H1 (cell line): ENCODE results near the gene CCDC107. TPM values are rescaled to one million over a fixed set of nuclear protein-coding genes. Genes with fewer than 3 reads are reported as not detected.

Experiments used
- CBX5 ChIP-seq: fragments of 300-800, 300-1000 bp; sonication (generic); IDR thresholded peaks from 2 replicates; pipeline ENCODE4 v1.7.1; 2016; ENCODE audit warnings: antibody characterized with exemption, low read length, low read depth
- CEBPB ChIP-seq: IDR thresholded peaks from 2 replicates; pipeline ENCODE4 v1.6.1; 2012; ENCODE audit warnings: low read depth, low read length
- JUN ChIP-seq: IDR thresholded peaks from 2 replicates; pipeline ENCODE4 v1.6.1; 2011; ENCODE audit warnings: low read depth, mild to moderate bottlenecking, improper control_type of control experiment, low read length
- MAFK ChIP-seq: IDR thresholded peaks from 2 replicates; pipeline ENCODE4 v1.6.1; 2012; ENCODE audit warnings: low read depth, mild to moderate bottlenecking, improper control_type of control experiment, low read length
- TAF7 ChIP-seq: optimal IDR thresholded peaks from 2 replicates; pipeline ENCODE3; 2011; ENCODE audit warnings: low read depth, mild to moderate bottlenecking, inconsistent platforms, low read length, moderate library complexity, borderline replicate concordance
- TBP ChIP-seq: IDR thresholded peaks from 2 replicates; pipeline ENCODE4 v1.6.1; 2011; ENCODE audit warnings: low read depth, low read length, improper control_type of control experiment
- TCF12 ChIP-seq: IDR thresholded peaks from 2 replicates; pipeline ENCODE4 v1.6.1; 2011; ENCODE audit warnings: low read depth, mild to moderate bottlenecking, low read length
- polyA plus RNA-seq, 7 experiments: library from polyadenylated mRNA; depleted of rRNA in 3 of 7; stranded (reverse) in 5 of 7; unstranded in 2 of 7; fragments of >200 nt in 5 of 7; fragments of 200-250 nt in 2 of 7; gene quantifications; 1 replicate in 5 of 7; 2 replicates in 1 of 7; 4 replicates in 1 of 7; pipeline versions ENCODE4 v1.2.1 to v1.2.3, GENCODE V29; 2011 to 2013; ENCODE audit warnings: missing spikeins in 2 of 7, mixed read lengths in 2 of 7
- total RNA-seq: library from RNA; stranded (reverse); fragmentation: NEBNext Ultra II Directional; extraction: Animal tissue kit (Norgen Biotek cat#: 25700); gene quantifications from 2 replicates; pipeline ENCODE4 v1.2.1, GENCODE V29; 2021
- TF ChIP-seq, protein P1 (sequence below): IDR thresholded peaks from 2 replicates; pipeline ENCODE4 v1.6.1; 2012; ENCODE audit warnings: low read length, inconsistent platforms
- TF ChIP-seq, protein P2 (sequence below): fragments of 300-600 bp; sonication (generic); IDR thresholded peaks from 2 replicates; pipeline ENCODE4 v1.7.1; 2012; ENCODE audit warnings: low read length, moderate library complexity, mild to moderate bottlenecking, inconsistent platforms; ENCODE audit not compliant: insufficient replicate concordance

CCDC107 gene
- total and polyA plus RNA-seq, 2 of the 8 experiments (the other 6 are each of a cell fraction or from before 2014, with no cell fraction given) = 8.2 to 9.0 TPM

DNA sequence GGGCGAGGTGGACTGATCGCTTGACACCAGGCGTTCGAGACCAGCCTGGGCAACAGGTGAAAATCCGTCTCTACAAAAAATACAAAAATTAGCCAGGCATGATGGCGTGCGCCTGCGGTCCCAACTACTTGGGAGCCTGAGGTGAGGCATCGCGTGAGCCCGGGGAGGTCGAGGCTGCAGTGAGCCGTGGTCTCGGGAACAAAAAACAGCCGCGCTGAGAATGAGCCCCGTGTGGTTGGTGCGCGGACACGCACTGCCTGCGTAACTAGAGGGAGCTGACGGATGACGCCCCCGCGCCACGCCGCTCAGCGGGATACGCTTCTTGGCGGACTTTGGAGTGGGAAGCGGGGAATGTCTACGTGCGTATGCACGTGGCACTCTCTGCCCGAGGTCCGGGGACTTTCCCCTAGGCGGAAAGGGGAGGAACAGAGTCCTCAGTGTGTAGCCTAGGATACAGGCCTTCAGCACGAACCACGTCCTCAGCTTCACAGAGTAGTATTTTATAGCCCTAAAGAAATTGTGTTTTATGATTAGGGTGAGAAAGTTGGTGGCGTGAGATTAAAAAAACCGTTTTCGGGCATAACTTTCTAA is 451 bp upstream of the CCDC107 start, which contains the start of gene RMRP (continued):
- TF ChIP-seq, protein P1, sequence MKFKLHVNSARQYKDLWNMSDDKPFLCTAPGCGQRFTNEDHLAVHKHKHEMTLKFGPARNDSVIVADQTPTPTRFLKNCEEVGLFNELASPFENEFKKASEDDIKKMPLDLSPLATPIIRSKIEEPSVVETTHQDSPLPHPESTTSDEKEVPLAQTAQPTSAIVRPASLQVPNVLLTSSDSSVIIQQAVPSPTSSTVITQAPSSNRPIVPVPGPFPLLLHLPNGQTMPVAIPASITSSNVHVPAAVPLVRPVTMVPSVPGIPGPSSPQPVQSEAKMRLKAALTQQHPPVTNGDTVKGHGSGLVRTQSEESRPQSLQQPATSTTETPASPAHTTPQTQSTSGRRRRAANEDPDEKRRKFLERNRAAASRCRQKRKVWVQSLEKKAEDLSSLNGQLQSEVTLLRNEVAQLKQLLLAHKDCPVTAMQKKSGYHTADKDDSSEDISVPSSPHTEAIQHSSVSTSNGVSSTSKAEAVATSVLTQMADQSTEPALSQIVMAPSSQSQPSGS = peak; percentile 15; the same call in 1 of the 2 replicates
- TF ChIP-seq JUN (no peak), TAF7 (peak; percentile 70), CEBPB (peak; percentile 41; the same call in 1 of the 2 replicates), MAFK (peak; percentile 20; the same call in 1 of the 2 replicates), TCF12 (peak; percentile 58; the same call in 1 of the 2 replicates), CBX5 (no peak), TBP (peak; percentile 100)
- TF ChIP-seq, protein P2, sequence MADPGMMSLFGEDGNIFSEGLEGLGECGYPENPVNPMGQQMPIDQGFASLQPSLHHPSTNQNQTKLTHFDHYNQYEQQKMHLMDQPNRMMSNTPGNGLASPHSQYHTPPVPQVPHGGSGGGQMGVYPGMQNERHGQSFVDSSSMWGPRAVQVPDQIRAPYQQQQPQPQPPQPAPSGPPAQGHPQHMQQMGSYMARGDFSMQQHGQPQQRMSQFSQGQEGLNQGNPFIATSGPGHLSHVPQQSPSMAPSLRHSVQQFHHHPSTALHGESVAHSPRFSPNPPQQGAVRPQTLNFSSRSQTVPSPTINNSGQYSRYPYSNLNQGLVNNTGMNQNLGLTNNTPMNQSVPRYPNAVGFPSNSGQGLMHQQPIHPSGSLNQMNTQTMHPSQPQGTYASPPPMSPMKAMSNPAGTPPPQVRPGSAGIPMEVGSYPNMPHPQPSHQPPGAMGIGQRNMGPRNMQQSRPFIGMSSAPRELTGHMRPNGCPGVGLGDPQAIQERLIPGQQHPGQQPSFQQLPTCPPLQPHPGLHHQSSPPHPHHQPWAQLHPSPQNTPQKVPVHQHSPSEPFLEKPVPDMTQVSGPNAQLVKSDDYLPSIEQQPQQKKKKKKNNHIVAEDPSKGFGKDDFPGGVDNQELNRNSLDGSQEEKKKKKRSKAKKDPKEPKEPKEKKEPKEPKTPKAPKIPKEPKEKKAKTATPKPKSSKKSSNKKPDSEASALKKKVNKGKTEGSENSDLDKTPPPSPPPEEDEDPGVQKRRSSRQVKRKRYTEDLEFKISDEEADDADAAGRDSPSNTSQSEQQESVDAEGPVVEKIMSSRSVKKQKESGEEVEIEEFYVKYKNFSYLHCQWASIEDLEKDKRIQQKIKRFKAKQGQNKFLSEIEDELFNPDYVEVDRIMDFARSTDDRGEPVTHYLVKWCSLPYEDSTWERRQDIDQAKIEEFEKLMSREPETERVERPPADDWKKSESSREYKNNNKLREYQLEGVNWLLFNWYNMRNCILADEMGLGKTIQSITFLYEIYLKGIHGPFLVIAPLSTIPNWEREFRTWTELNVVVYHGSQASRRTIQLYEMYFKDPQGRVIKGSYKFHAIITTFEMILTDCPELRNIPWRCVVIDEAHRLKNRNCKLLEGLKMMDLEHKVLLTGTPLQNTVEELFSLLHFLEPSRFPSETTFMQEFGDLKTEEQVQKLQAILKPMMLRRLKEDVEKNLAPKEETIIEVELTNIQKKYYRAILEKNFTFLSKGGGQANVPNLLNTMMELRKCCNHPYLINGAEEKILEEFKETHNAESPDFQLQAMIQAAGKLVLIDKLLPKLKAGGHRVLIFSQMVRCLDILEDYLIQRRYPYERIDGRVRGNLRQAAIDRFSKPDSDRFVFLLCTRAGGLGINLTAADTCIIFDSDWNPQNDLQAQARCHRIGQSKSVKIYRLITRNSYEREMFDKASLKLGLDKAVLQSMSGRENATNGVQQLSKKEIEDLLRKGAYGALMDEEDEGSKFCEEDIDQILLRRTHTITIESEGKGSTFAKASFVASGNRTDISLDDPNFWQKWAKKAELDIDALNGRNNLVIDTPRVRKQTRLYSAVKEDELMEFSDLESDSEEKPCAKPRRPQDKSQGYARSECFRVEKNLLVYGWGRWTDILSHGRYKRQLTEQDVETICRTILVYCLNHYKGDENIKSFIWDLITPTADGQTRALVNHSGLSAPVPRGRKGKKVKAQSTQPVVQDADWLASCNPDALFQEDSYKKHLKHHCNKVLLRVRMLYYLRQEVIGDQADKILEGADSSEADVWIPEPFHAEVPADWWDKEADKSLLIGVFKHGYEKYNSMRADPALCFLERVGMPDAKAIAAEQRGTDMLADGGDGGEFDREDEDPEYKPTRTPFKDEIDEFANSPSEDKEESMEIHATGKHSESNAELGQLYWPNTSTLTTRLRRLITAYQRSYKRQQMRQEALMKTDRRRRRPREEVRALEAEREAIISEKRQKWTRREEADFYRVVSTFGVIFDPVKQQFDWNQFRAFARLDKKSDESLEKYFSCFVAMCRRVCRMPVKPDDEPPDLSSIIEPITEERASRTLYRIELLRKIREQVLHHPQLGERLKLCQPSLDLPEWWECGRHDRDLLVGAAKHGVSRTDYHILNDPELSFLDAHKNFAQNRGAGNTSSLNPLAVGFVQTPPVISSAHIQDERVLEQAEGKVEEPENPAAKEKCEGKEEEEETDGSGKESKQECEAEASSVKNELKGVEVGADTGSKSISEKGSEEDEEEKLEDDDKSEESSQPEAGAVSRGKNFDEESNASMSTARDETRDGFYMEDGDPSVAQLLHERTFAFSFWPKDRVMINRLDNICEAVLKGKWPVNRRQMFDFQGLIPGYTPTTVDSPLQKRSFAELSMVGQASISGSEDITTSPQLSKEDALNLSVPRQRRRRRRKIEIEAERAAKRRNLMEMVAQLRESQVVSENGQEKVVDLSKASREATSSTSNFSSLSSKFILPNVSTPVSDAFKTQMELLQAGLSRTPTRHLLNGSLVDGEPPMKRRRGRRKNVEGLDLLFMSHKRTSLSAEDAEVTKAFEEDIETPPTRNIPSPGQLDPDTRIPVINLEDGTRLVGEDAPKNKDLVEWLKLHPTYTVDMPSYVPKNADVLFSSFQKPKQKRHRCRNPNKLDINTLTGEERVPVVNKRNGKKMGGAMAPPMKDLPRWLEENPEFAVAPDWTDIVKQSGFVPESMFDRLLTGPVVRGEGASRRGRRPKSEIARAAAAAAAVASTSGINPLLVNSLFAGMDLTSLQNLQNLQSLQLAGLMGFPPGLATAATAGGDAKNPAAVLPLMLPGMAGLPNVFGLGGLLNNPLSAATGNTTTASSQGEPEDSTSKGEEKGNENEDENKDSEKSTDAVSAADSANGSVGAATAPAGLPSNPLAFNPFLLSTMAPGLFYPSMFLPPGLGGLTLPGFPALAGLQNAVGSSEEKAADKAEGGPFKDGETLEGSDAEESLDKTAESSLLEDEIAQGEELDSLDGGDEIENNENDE = peak; percentile 23
